Smooth muscle cell (in vitro differentiated cells): ENCODE data around the gene KLF2. TPM values are rescaled to one million over a fixed set of nuclear protein-coding genes. Genes with fewer than 3 reads are reported as not detected.

Experiments used
- DNase-seq: peaks from one replicate; lab custom pipeline; 2025; ENCODE audit not compliant: unreplicated experiment; lab: John Stamatoyannopoulos, UW
- H2AFZ ChIP-seq: fragments of 200-600 bp; sonication (generic); 2 replicates; pipeline ENCODE4 v1.6.0; 2016; ENCODE audit warnings: antibody characterized with exemption, low read depth, mild to moderate bottlenecking
- H3F3A ChIP-seq: fragments of 200-600 bp; sonication (generic); 2 replicates; pipeline ENCODE4 v1.6.0; 2017; ENCODE audit warnings: antibody characterized with exemption, low read depth
- H3K27ac ChIP-seq: fragments of 200-600 bp; sonication (generic); 2 replicates; pipeline ENCODE4 v1.5.1; 2016; ENCODE audit warnings: low read depth, mild to moderate bottlenecking
- H3K27me3 ChIP-seq: fragments of 200-600 bp; sonication (generic); 2 replicates; pipeline ENCODE4 v1.6.1; 2016; ENCODE audit warnings: low read depth, mild to moderate bottlenecking
- H3K36me3 ChIP-seq: fragments of 200-600 bp; sonication (generic); 2 replicates; pipeline ENCODE4 v1.5.1; 2016; ENCODE audit warnings: low read depth
- H3K4me1 ChIP-seq: fragments of 200-600 bp; sonication (generic); 2 replicates; pipeline ENCODE4 v1.5.1; 2016; ENCODE audit warnings: low read depth
- H3K4me2 ChIP-seq: fragments of 200-600 bp; sonication (generic); 2 replicates; pipeline ENCODE4 v1.6.0; 2016; ENCODE audit warnings: mild to moderate bottlenecking
- H3K4me3 ChIP-seq: fragments of 200-600 bp; sonication (generic); 2 replicates; pipeline ENCODE4 v1.5.1; 2016; ENCODE audit warnings: mild to moderate bottlenecking
- H3K79me2 ChIP-seq: fragments of 200-600 bp; sonication (generic); 2 replicates; pipeline ENCODE4 v1.6.0; 2016; ENCODE audit warnings: low read depth, mild to moderate bottlenecking
- H3K9ac ChIP-seq: fragments of 200-600 bp; sonication (generic); 2 replicates; pipeline ENCODE4 v1.6.0; 2016; ENCODE audit warnings: low read depth
- H3K9me3 ChIP-seq: fragments of 200-600 bp; sonication (generic); replicated peaks from 2 replicates; pipeline ENCODE4 v1.5.1; 2016; ENCODE audit warnings: low read depth
- H4K20me1 ChIP-seq: fragments of 200-600 bp; sonication (generic); 2 replicates; pipeline ENCODE4 v1.6.0; 2016; ENCODE audit warnings: low read depth
- WGBS: methylation state at CpG from one replicate; pipeline ENCODE4 v1.1.7; 2016; ENCODE audit warnings: low lambda C conversion rate; 5-methylcytosine and 5-hydroxymethylcytosine counted together
- polyA plus RNA-seq: library from polyadenylated mRNA; unstranded; fragments of >200 nt; fragmentation: Nextera tagmentation; extraction: Ambion mirVana; gene quantifications from 2 replicates; pipeline ENCODE4 v1.2.1, GENCODE V29; 2016
- total RNA-seq: library from RNA; depleted of rRNA; stranded (reverse); fragments of >200 nt; gene quantifications from 2 replicates; pipeline ENCODE4 v1.2.3, GENCODE V29; 2014
- TF ChIP-seq, protein P1 (sequence below): fragments of 200-600 bp; sonication (generic); IDR thresholded peaks from 2 replicates; pipeline ENCODE4 v1.5.1; 2017; ENCODE audit warnings: borderline replicate concordance, mild to moderate bottlenecking, antibody characterized with exemption; ENCODE audit not compliant: insufficient read depth, poor library complexity, severe bottlenecking

The KLF2 gene
- total and polyA plus RNA-seq, 2 experiments from 2014 or later = 2.7 to 18.0 TPM

DNA sequence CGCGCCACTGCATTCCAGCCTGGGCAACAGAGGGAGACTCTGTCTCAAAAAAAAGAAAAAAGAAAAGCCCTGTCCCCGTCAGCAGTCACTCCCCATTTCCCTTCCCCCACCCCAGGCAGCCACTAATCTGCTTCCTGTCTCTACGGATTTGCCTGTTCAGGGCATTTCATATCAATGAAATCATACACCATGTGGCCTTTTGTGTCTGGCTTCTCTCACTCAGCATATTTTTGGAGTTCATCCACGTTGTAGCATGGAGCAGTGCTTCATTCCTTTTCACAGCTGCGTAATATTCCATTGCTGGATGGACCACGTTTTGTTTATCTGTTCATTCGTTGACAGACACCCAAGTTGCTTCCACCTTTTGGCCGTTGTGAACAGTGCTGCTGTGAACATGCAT, 36.1 kb upstream of the KLF2 start:
- Histone ChIP-seq H3K4me2 (no peak overlapping the region), H3F3A (peaks cover 12% of the 10 kb centered on the region), H3K36me3 (no peaks in the 10 kb centered on the region), H3K9me3 (no peaks in the 10 kb centered on the region), H3K4me3 (no peak overlapping the region), H3K4me1 (no peaks in the 10 kb centered on the region), H3K79me2 (no peaks in the 10 kb centered on the region), H3K27ac (no peak overlapping the region), H3K9ac (no peak overlapping the region), H3K27me3 (peaks cover 4% of the 10 kb centered on the region), H4K20me1 (no peaks in the 10 kb centered on the region), H2AFZ (no peak overlapping the region)
- DNase-seq = no peak
- WGBS = 68% methylated on average over 9 of the region's 9 CpGs
- TF ChIP-seq, protein P1, sequence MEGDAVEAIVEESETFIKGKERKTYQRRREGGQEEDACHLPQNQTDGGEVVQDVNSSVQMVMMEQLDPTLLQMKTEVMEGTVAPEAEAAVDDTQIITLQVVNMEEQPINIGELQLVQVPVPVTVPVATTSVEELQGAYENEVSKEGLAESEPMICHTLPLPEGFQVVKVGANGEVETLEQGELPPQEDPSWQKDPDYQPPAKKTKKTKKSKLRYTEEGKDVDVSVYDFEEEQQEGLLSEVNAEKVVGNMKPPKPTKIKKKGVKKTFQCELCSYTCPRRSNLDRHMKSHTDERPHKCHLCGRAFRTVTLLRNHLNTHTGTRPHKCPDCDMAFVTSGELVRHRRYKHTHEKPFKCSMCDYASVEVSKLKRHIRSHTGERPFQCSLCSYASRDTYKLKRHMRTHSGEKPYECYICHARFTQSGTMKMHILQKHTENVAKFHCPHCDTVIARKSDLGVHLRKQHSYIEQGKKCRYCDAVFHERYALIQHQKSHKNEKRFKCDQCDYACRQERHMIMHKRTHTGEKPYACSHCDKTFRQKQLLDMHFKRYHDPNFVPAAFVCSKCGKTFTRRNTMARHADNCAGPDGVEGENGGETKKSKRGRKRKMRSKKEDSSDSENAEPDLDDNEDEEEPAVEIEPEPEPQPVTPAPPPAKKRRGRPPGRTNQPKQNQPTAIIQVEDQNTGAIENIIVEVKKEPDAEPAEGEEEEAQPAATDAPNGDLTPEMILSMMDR = no peak

DNA sequence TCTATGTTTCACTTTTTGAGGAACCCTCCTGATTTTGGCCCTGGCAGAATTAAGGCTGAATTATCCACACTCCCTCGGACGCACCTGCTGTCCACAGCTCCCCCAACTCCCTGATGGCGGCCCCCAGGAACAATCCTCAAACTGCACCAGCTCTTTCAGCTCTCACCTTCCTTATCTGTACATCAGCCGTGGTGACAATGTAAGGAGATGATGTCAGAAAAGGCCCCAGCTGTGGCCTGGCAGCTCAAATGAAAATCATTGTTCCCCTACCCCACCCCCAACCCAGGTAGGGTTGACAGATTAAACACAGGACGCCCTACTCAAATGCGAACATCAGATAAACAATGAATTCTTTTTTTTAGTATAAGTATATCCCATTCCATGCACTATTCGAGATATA, 35.0 kb upstream of the KLF2 start:
- peaks cover 4% of the 10 kb centered on the region for H3K27me3 ChIP-seq
- H3K4me2 ChIP-seq = no peak overlapping the region
- H3K27ac ChIP-seq = no peak overlapping the region
- no peaks in the 10 kb centered on the region for H3K36me3 ChIP-seq
- H3K4me1 ChIP-seq = no peaks in the 10 kb centered on the region
- H3K9me3 ChIP-seq = no peaks in the 10 kb centered on the region
- WGBS = 90% methylated on average over 7 of the region's 7 CpGs
- H3F3A ChIP-seq = peaks cover 12% of the 10 kb centered on the region
- no peak for DNase-seq
- H4K20me1 ChIP-seq = no peaks in the 10 kb centered on the region
- TF ChIP-seq, protein P1 = no peak
- no peak overlapping the region for H3K9ac ChIP-seq
- no peak overlapping the region for H3K4me3 ChIP-seq
- no peaks in the 10 kb centered on the region for H3K79me2 ChIP-seq
- H2AFZ ChIP-seq = no peak overlapping the region

DNA sequence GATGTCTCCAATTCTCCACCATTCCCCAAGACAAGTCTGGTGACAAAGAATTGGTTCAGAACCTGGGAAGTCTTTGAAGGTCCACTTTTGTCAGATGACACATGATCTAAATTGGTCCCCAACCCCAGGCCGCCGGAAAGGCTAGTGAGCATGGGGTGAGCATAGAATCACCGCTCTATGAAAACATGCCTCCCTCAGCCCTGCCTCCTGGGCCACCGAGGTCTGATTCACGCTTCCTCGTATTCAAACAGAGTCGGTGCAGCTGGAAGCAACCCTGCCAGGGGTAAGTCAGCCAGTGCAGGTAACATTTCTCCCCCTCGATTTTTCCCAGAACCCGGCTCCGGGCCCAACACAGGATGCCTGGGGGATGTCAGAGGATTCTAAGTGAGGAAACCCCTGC, 33.9 kb upstream of the KLF2 start:
- no peaks in the 10 kb centered on the region for H3K4me1 ChIP-seq
- DNase-seq = no peak
- H3K4me3 ChIP-seq = no peak overlapping the region
- no peaks in the 10 kb centered on the region for H3K79me2 ChIP-seq
- TF ChIP-seq, protein P1 = no peak
- no peak overlapping the region for H3K27ac ChIP-seq
- no peaks in the 10 kb centered on the region for H3K36me3 ChIP-seq
- H3F3A ChIP-seq = peaks cover 12% of the 10 kb centered on the region
- no peak overlapping the region for H3K4me2 ChIP-seq
- no peak overlapping the region for H3K9ac ChIP-seq
- H3K9me3 ChIP-seq = no peaks in the 10 kb centered on the region
- no peak overlapping the region for H2AFZ ChIP-seq
- WGBS = 87% methylated on average over 10 of the region's 10 CpGs
- H3K27me3 ChIP-seq = peaks cover 4% of the 10 kb centered on the region
- H4K20me1 ChIP-seq = no peaks in the 10 kb centered on the region
